Type B pancreatic cell (in vitro differentiated cells): ENCODE data around the gene PRPF6. TPM values are rescaled to one million over a fixed set of nuclear protein-coding genes. Genes with fewer than 3 reads are reported as not detected.

Experiments used
- DNase-seq: peaks from one replicate; pipeline ENCODE4 v3.0.0; 2021; ENCODE audit warnings: mixed read lengths; ENCODE audit not compliant: unreplicated experiment; ENCODE audit errors: extremely low spot score
- H3K27ac Mint-ChIP-seq: 2 replicates; pipeline ENCODE4 v1.8.0; 2021; ENCODE audit warnings: mild to moderate bottlenecking, mixed read lengths
- H3K27me3 Mint-ChIP-seq: 2 replicates; pipeline ENCODE4 v1.8.0; 2021; ENCODE audit warnings: mixed read lengths
- H3K36me3 Mint-ChIP-seq: 2 replicates; pipeline ENCODE4 v1.8.0; 2021; ENCODE audit warnings: mixed read lengths
- H3K4me1 Mint-ChIP-seq: one replicate; pipeline ENCODE4 v1.8.0; 2021; ENCODE audit warnings: mixed read lengths; ENCODE audit not compliant: unreplicated experiment
- H3K4me3 Mint-ChIP-seq: 2 replicates; pipeline ENCODE4 v1.8.0; 2021; ENCODE audit warnings: mild to moderate bottlenecking, mixed read lengths
- H3K9me3 Mint-ChIP-seq: 2 replicates; pipeline ENCODE4 v1.8.0; 2021; ENCODE audit warnings: mixed read lengths
- total RNA-seq: library from RNA; stranded (reverse); gene quantifications from 2 replicates; pipeline ENCODE4 v1.2.1, GENCODE V29; 2021; ENCODE audit warnings: low replicate concordance
- TF ChIP-seq, protein P1 (sequence below): fragments of 200-600 bp; sonication (generic); conservative IDR thresholded peaks from 2 replicates; pipeline ENCODE4 v1.5.0; 2021; ENCODE audit warnings: antibody characterized with exemption, mild to moderate bottlenecking

Gene PRPF6
- total RNA-seq, 1 donor from 2014 or later: 67.9 TPM

DNA sequence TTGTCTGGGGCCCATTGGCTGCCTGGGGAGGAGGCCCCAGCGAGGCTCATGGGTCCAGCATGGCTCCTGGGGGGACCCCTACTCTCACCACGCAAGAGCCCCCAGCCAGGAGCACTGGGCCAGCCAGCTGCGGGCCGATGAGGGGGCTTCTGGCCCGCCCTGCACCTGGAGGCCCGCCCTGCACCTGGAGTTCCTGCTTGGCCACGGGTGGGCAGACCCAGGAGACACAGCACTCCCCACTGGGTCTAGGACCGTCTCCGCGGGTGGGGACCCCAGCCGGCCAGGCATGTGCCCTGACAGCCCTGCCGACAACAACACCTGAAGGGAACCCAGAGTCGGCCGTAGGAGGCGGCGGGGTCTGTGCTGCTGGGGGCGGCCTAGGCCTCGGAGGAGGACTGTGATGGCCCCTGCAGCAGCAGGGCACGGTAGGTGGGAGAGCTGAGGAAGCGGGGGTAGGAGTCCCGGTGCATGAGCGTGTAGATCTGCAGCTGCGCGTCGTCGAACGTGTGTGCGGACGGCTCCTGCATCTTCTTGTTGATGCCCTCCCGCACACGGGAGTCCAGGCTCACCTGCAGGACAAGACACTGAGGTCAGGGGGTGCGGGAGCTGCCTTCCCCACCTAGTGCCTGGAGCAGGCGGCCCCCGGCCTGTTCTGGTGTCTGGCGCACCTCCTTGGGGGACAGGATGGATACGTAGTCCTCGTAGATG lies 92.7 kb downstream of the PRPF6 start:
- Mint-ChIP-seq H3K27me3 (no peaks in the 10 kb centered on the region), H3K36me3 (no peaks in the 10 kb centered on the region), H3K9me3 (no peaks in the 10 kb centered on the region), H3K4me1 (no peaks in the 10 kb centered on the region), H3K27ac (no peak overlapping the region), H3K4me3 (no peak overlapping the region)
- TF ChIP-seq, protein P1, sequence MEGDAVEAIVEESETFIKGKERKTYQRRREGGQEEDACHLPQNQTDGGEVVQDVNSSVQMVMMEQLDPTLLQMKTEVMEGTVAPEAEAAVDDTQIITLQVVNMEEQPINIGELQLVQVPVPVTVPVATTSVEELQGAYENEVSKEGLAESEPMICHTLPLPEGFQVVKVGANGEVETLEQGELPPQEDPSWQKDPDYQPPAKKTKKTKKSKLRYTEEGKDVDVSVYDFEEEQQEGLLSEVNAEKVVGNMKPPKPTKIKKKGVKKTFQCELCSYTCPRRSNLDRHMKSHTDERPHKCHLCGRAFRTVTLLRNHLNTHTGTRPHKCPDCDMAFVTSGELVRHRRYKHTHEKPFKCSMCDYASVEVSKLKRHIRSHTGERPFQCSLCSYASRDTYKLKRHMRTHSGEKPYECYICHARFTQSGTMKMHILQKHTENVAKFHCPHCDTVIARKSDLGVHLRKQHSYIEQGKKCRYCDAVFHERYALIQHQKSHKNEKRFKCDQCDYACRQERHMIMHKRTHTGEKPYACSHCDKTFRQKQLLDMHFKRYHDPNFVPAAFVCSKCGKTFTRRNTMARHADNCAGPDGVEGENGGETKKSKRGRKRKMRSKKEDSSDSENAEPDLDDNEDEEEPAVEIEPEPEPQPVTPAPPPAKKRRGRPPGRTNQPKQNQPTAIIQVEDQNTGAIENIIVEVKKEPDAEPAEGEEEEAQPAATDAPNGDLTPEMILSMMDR: no peak
- DNase-seq: no peak

DNA sequence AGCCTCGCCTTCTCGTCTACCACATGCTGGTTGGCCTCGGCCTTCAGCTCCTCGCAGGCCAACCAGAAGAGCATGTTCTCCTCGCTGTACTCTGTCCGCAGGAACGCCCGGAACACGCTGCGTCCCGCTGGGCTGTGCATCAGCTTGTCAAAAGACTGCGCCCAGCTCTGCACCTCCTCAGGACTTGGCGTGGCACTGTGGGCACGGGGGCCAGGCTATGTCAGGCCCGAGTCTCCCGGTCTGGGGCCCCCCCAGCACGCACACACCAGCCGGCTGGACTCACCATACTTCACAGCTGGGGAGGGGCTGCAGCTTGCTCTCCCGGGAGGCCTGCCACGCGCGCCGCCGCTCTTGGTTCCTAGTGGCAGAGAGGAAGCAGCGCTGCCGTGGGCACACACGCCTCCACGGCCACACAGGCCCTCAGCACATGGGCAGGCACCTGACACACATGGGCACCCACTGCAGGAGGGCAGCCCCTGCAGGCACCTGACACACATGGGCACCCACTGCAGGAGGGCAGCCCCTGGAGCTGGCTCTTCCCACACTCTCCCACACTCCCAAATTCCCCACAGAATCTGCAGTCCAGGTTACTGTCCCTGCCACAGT lies 93.4 kb downstream of the PRPF6 start:
- DNase-seq: no peak
- Mint-ChIP-seq H3K27me3 (no peaks in the 10 kb centered on the region), H3K4me1 (peaks cover 4% of the 10 kb centered on the region), H3K36me3 (no peaks in the 10 kb centered on the region), H3K27ac (no peak overlapping the region), H3K9me3 (no peaks in the 10 kb centered on the region), H3K4me3 (no peak overlapping the region)
- TF ChIP-seq, protein P1: no peak

DNA sequence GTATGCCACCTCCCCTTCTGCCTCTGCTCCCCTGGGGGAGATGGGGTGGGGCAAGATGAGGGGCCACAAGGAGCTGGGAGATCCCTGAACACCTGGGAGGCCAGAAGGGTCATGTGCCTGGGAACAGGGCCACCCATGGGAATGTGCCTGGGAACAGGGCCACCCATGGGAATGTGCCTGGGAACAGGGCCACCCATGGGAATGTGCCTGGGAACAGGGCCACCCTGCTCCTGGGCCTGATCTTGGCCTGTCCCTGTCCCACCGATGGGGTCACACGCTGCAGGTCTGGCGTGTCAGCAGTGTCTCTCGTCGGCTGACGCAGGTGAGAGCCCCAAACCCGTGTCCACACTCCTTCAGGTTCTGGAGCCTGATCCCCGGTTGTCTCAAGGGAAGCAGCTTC lies 94.0 kb downstream of the PRPF6 start:
- no peak for DNase-seq
- Mint-ChIP-seq H3K27ac (no peak overlapping the region), H3K9me3 (no peaks in the 10 kb centered on the region), H3K36me3 (no peaks in the 10 kb centered on the region), H3K4me1 (peaks cover 4% of the 10 kb centered on the region), H3K4me3 (no peak overlapping the region), H3K27me3 (no peaks in the 10 kb centered on the region)
- TF ChIP-seq, protein P1: no peak

DNA sequence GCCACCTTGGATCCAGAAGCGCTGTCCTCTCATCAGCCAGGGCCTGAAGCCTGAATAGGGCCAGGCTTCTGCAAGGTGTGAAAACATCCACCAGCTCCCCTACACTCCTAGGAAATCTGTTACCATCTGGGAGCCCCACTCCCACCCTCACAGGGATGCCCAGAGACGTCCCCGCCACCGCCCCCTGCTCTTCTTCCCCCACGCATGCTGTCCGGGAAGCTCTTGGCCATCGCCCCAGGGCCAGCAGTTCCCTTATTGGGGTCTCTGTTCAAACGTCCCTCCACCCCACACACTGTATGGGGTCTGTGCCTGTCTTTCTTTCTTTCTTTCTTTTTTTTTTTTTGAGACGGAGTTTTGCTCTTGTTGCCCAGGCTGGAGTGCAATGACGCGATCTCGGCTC lies 94.6 kb downstream of the PRPF6 start:
- Mint-ChIP-seq H3K27ac (no peak overlapping the region), H3K4me3 (no peak overlapping the region), H3K9me3 (no peaks in the 10 kb centered on the region), H3K4me1 (peaks cover 8% of the 10 kb centered on the region), H3K36me3 (no peaks in the 10 kb centered on the region), H3K27me3 (no peaks in the 10 kb centered on the region)
- no peak for DNase-seq
- TF ChIP-seq, protein P1: no peak

DNA sequence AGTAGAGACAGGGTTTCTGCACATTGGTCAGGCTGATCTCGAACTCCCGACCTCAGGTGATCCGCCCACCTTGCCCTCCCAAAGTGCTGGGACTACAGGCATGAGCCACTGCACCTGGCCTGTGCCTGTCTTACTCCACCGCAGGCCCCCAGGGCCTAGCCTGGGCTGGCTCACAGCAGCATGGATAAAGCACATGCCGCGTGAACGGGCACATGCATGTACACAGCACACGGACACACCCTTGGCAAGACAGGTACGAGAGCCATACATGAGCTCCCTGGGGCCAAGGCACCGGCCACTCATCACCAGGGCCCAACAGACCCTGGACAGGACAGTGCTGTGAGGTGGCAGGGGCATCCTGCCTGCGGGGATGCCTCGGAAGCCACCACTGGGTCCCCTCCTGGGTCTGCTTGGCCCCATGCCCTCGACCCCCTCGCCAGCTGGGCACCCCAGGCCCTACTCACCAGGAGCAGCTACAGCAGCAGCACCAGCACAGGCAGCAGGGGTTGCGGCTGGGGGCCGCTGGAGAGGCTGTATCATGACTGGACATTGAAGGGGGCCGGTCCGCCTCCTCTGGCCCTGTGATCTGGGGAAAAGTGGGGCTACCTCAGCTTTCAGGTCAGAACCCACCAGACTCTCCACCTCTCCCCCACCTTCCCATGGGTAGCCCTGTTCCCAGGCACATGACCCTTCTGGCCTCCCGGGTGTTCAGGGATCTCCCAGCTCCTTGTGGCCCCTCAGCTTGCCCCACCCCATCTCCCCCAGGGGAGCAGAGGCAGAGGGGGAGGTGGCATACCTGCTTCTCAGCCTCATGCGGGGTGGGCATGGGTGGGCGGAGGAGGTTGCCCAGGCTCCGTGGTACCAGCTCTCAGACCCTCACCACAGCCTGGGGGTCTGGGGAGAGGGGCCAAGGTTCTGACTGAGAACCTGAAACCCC lies 95.4 kb downstream of the PRPF6 start:
- DNase-seq: no peak
- H3K36me3 Mint-ChIP-seq: no peaks in the 10 kb centered on the region
- no peaks in the 10 kb centered on the region for H3K9me3 Mint-ChIP-seq
- H3K4me3 Mint-ChIP-seq: no peak overlapping the region
- no peak overlapping the region for H3K27ac Mint-ChIP-seq
- TF ChIP-seq, protein P1: no peak
- H3K4me1 Mint-ChIP-seq: peaks cover 11% of the 10 kb centered on the region
- H3K27me3 Mint-ChIP-seq: peaks cover 3% of the 10 kb centered on the region
